Fibroblast of skin of scalp (primary cell): Measurements from ENCODE around the gene KLF9.

ENCODE experiments used
- DNase-seq: peaks from one replicate; pipeline ENCODE4 v3.0.0-alpha.2; 2013

Gene KLF9

GRCh38 chr9:70352802-70353201, 61.7 kb downstream of the KLF9 start:
- DNase-seq = peak; percentile 14

GRCh38 chr9:70352356-70352755, 62.1 kb downstream of the KLF9 start:
- peak; percentile 21 for DNase-seq

DNA sequence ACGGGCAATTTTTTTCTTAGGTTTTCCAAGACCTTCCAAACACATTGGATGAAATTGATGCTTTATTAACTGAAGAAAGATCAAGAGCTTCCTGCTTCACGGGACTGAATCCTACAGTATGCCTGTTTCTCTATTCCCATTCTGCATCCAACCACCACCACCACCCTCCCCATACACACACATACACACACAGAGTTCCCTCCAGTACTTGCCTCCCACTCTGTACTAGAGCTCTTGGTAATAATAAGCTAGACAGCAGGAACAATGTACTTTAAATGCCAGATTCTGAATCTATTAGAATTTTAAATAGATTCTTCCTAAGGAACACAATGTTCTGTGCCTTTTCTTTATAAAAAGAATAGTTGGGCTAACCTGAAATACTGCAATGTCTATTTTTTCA, 67.4 kb downstream of the KLF9 start:
- no peak for DNase-seq

GRCh38 chr9:70340572-70340971, 73.9 kb downstream of the KLF9 start:
- DNase-seq = peak; percentile 37
